Neural cell (in vitro differentiated cells): Measurements from ENCODE around the gene LARP6. TPM values are rescaled to one million over a fixed set of nuclear protein-coding genes. Genes with fewer than 3 reads are reported as not detected.

Experiments
- H2AFZ ChIP-seq: fragments of 200-600, 300-800 bp; sonication (generic), shearing (Covaris generic); 2 replicates; pipeline ENCODE4 v1.6.0; 2014; ENCODE audit warnings: low read depth, mild to moderate bottlenecking, antibody characterized with exemption, low read length, moderate library complexity
- H3F3A ChIP-seq: fragments of 200-600 bp; shearing (Covaris generic); 2 replicates; pipeline ENCODE4 v1.6.1; 2016; ENCODE audit warnings: mild to moderate bottlenecking, moderate library complexity, mixed read lengths, antibody characterized with exemption, low read length; ENCODE audit not compliant: insufficient read depth, poor library complexity, severe bottlenecking
- H3K27ac ChIP-seq: fragments of 200-600, 300-800 bp; sonication (generic), shearing (Covaris generic); 2 replicates; pipeline ENCODE4 v1.5.1; 2014; ENCODE audit warnings: mild to moderate bottlenecking, low read length, moderate library complexity
- H3K27me3 ChIP-seq: fragments of 300-800, 200-600 bp; sonication (generic), shearing (Covaris generic); 2 replicates; pipeline ENCODE4 v1.6.0; 2014; ENCODE audit warnings: mild to moderate bottlenecking, low read depth, low read length, moderate library complexity; ENCODE audit not compliant: insufficient read depth
- H3K36me3 ChIP-seq: fragments of 300-800, 200-600 bp; sonication (generic), shearing (Covaris generic); 2 replicates; pipeline ENCODE4 v1.5.1; 2014; ENCODE audit warnings: mild to moderate bottlenecking, antibody characterized with exemption, low read length, moderate library complexity; ENCODE audit not compliant: insufficient read depth
- H3K4me2 ChIP-seq: fragments of 300-800, 200-600 bp; sonication (generic), shearing (Covaris generic); 2 replicates; pipeline ENCODE4 v1.6.0; 2014; ENCODE audit warnings: mild to moderate bottlenecking, low read length
- H3K4me3 ChIP-seq: fragments of 300-800, 200-600 bp; sonication (generic), shearing (Covaris generic); 2 replicates; pipeline ENCODE4 v1.5.1; 2014; ENCODE audit warnings: mild to moderate bottlenecking, low read length, moderate library complexity
- H3K79me2 ChIP-seq: fragments of 200-600 bp; shearing (Covaris generic); replicated peaks from 2 replicates; pipeline ENCODE4 v1.6.0; 2014; ENCODE audit warnings: mild to moderate bottlenecking, low read length, moderate library complexity; ENCODE audit not compliant: insufficient read depth
- H3K9ac ChIP-seq: fragments of 300-800, 200-600 bp; sonication (generic), shearing (Covaris generic); 2 replicates; pipeline ENCODE4 v1.6.1; 2016; ENCODE audit warnings: mild to moderate bottlenecking, low read length, mixed read lengths
- H3K9me2 ChIP-seq: fragments of 200-600 bp; shearing (Covaris generic); 2 replicates; pipeline ENCODE4 v1.6.1; 2016; ENCODE audit warnings: mild to moderate bottlenecking, low read length, mixed read lengths; ENCODE audit not compliant: insufficient read depth
- H3K9me3 ChIP-seq: fragments of 200-600, 300-800 bp; sonication (generic), shearing (Covaris generic); 2 replicates; pipeline ENCODE4 v1.6.1; 2016; ENCODE audit warnings: mild to moderate bottlenecking, mixed run types, low read length, moderate library complexity, mixed read lengths
- H4K20me1 ChIP-seq: fragments of 200-600 bp; shearing (Covaris generic); 2 replicates; pipeline ENCODE4 v1.6.1; 2016; ENCODE audit warnings: mild to moderate bottlenecking, mixed run types; ENCODE audit not compliant: insufficient read depth
- EP300 ChIP-seq: fragments of 450-650 bp; conservative IDR thresholded peaks from 2 replicates; pipeline ENCODE4 v1.6.1; 2014; ENCODE audit warnings: antibody characterized with exemption, mild to moderate bottlenecking, moderate library complexity; ENCODE audit not compliant: poor library complexity, severe bottlenecking
- EZH2 ChIP-seq: fragments of 200-600, 300-800 bp; shearing (Covaris generic), sonication (generic); IDR thresholded peaks from 2 replicates; pipeline ENCODE4 v1.6.1; 2014; ENCODE audit warnings: antibody characterized with exemption, low read length, borderline replicate concordance, mild to moderate bottlenecking; ENCODE audit not compliant: insufficient read depth, poor library complexity, severe bottlenecking
- MXI1 ChIP-seq: fragments of 450-650 bp; conservative IDR thresholded peaks from 2 replicates; pipeline ENCODE4 v1.6.1; 2014; ENCODE audit warnings: antibody characterized with exemption, mild to moderate bottlenecking; ENCODE audit not compliant: poor library complexity, severe bottlenecking
- POLR2AphosphoS5 ChIP-seq: IDR thresholded peaks from 2 replicates; pipeline ENCODE4 v1.6.1; 2012
- RAD21 ChIP-seq: fragments of 450-650 bp; conservative IDR thresholded peaks from 2 replicates; pipeline ENCODE4 v1.6.1; 2014; ENCODE audit warnings: antibody characterized with exemption, mild to moderate bottlenecking, moderate library complexity
- SMC3 ChIP-seq: fragments of 450-650 bp; conservative IDR thresholded peaks from 2 replicates; pipeline ENCODE4 v1.6.1; 2014; ENCODE audit warnings: antibody characterized with exemption, mild to moderate bottlenecking, moderate library complexity; ENCODE audit not compliant: poor library complexity
- TAF1 ChIP-seq: IDR thresholded peaks from 2 replicates; pipeline ENCODE4 v1.6.1; 2012; ENCODE audit warnings: low read depth
- polyA plus RNA-seq: library from polyadenylated mRNA; depleted of rRNA; stranded (reverse); fragments of >200 nt; gene quantifications from 2 replicates; pipeline ENCODE4 v1.2.3, GENCODE V29; 2014
- TF ChIP-seq, protein P1 (sequence below): fragments of 450-650 bp; IDR thresholded peaks from 2 replicates; pipeline ENCODE4 v1.5.1; 2014; ENCODE audit warnings: antibody characterized with exemption, mild to moderate bottlenecking, moderate library complexity; ENCODE audit not compliant: poor library complexity, severe bottlenecking
- TF ChIP-seq, protein P2 (sequence below): IDR thresholded peaks from 2 replicates; pipeline ENCODE4 v1.6.1; 2012; ENCODE audit warnings: borderline replicate concordance

The LARP6 gene
- polyA plus RNA-seq, 1 donor from 2014 or later: 20.4 TPM

DNA sequence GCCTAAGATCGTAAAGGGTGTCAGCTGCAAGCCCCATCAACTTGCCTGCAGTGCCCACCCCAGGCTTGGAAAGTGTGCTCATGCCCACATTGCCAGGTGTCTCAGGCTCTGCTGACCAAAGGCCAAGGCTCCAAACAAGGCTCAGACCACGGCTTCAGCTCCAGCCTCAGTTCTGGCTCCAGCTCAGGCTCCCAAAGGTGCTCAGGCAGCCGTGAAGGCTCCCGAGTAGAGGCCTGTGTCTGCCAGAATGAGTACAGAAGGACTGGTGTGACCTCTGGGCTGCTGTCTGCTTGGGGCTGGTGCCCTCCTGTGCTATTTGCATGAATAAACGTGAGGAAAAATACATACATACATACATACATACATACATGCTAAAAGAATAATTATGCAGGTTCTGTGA, 62.7 kb downstream of the LARP6 start:
- no peak overlapping the region for H2AFZ ChIP-seq
- TF ChIP-seq, protein P1, sequence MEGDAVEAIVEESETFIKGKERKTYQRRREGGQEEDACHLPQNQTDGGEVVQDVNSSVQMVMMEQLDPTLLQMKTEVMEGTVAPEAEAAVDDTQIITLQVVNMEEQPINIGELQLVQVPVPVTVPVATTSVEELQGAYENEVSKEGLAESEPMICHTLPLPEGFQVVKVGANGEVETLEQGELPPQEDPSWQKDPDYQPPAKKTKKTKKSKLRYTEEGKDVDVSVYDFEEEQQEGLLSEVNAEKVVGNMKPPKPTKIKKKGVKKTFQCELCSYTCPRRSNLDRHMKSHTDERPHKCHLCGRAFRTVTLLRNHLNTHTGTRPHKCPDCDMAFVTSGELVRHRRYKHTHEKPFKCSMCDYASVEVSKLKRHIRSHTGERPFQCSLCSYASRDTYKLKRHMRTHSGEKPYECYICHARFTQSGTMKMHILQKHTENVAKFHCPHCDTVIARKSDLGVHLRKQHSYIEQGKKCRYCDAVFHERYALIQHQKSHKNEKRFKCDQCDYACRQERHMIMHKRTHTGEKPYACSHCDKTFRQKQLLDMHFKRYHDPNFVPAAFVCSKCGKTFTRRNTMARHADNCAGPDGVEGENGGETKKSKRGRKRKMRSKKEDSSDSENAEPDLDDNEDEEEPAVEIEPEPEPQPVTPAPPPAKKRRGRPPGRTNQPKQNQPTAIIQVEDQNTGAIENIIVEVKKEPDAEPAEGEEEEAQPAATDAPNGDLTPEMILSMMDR: no peak
- no peak for TF ChIP-seq EZH2
- no peak for TF ChIP-seq POLR2AphosphoS5
- no peak for TF ChIP-seq SMC3
- TF ChIP-seq TAF1: no peak
- TF ChIP-seq MXI1: no peak
- TF ChIP-seq RAD21: no peak
- TF ChIP-seq EP300: no peak
- H3K4me2 ChIP-seq: no peak overlapping the region
- no peaks in the 10 kb centered on the region for H3K9me2 ChIP-seq
- no peaks in the 10 kb centered on the region for H4K20me1 ChIP-seq
- H3K9ac ChIP-seq: no peak overlapping the region
- no peaks in the 10 kb centered on the region for H3K9me3 ChIP-seq
- no peaks in the 10 kb centered on the region for H3K36me3 ChIP-seq
- no peak overlapping the region for H3K4me3 ChIP-seq
- H3K79me2 ChIP-seq: no peaks in the 10 kb centered on the region
- no peaks in the 10 kb centered on the region for H3F3A ChIP-seq
- no peak overlapping the region for H3K27ac ChIP-seq
- H3K27me3 ChIP-seq: no peaks in the 10 kb centered on the region

DNA sequence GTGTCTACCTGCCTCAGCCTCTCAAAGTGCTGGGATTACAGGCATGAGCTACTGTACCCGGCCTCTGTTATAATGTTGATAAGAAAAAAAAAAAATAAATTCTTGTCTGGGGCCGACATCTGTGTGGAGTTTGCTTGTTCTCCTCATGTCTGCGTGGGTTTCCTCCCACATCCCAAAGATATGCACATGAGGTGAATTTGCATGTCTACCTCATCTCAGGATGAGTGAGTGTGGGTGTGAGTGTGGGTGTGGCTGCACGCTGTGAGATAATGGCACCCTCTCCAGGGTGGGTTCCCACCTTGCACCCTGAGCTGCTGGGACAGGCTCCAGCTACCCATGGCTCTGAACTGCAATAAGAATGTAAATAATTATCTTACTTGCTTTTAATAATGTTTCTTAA, 64.7 kb downstream of the LARP6 start:
- no peak overlapping the region for H2AFZ ChIP-seq
- H4K20me1 ChIP-seq: no peaks in the 10 kb centered on the region
- H3K4me2 ChIP-seq: no peak overlapping the region
- H3F3A ChIP-seq: no peaks in the 10 kb centered on the region
- no peak overlapping the region for H3K9ac ChIP-seq
- H3K4me3 ChIP-seq: no peak overlapping the region
- no peak overlapping the region for H3K27ac ChIP-seq
- H3K79me2 ChIP-seq: no peaks in the 10 kb centered on the region
- no peaks in the 10 kb centered on the region for H3K9me3 ChIP-seq
- TF ChIP-seq POLR2AphosphoS5 (no peak), TAF1 (no peak), MXI1 (no peak), SMC3 (no peak), EP300 (no peak)
- TF ChIP-seq, protein P2, sequence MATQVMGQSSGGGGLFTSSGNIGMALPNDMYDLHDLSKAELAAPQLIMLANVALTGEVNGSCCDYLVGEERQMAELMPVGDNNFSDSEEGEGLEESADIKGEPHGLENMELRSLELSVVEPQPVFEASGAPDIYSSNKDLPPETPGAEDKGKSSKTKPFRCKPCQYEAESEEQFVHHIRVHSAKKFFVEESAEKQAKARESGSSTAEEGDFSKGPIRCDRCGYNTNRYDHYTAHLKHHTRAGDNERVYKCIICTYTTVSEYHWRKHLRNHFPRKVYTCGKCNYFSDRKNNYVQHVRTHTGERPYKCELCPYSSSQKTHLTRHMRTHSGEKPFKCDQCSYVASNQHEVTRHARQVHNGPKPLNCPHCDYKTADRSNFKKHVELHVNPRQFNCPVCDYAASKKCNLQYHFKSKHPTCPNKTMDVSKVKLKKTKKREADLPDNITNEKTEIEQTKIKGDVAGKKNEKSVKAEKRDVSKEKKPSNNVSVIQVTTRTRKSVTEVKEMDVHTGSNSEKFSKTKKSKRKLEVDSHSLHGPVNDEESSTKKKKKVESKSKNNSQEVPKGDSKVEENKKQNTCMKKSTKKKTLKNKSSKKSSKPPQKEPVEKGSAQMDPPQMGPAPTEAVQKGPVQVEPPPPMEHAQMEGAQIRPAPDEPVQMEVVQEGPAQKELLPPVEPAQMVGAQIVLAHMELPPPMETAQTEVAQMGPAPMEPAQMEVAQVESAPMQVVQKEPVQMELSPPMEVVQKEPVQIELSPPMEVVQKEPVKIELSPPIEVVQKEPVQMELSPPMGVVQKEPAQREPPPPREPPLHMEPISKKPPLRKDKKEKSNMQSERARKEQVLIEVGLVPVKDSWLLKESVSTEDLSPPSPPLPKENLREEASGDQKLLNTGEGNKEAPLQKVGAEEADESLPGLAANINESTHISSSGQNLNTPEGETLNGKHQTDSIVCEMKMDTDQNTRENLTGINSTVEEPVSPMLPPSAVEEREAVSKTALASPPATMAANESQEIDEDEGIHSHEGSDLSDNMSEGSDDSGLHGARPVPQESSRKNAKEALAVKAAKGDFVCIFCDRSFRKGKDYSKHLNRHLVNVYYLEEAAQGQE: no peak
- no peaks in the 10 kb centered on the region for H3K27me3 ChIP-seq
- no peaks in the 10 kb centered on the region for H3K36me3 ChIP-seq
- no peaks in the 10 kb centered on the region for H3K9me2 ChIP-seq
